ENCODE data around the gene CCDC91.
"Not testable (repeated sequence)": the region's sequence is repeated elsewhere in the genome, so short reads cannot be mapped to it uniquely, and the experiment has no call there.

CCDC91 gene

DNA sequence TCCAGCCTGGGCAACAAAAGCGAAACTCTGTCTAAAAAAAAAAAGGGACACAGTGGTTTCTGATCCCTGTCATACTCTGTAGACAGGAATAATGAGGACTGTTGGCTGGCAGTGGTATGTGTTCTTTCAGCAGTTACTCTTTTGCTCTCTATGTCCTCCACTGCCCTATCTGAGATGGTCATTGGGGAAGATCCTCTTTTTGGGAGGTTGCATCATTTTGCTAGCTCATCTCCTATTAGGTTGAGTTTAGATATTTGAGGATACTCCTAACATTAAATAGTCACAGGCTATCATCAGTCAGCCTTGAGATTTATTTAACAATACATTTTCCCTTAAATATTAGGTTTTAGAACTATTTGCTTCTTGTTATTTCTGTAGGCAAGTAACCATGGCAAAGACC, 5.9 kb upstream of the CCDC91 start:
- Histone ChIP-seq H3K4me3 (replicated peaks; ENCODE audit: low read depth, low read length) (no peak overlapping the region), H3K27me3 (replicated peaks; ENCODE audit: control insufficient read depth, insufficient read depth, low read length) (no peaks in the 10 kb centered on the region), H3K36me3 (ENCODE audit: control insufficient read depth, insufficient read depth, low read length) (no peaks in the 10 kb centered on the region)
- TF ChIP-seq, protein P1, sequence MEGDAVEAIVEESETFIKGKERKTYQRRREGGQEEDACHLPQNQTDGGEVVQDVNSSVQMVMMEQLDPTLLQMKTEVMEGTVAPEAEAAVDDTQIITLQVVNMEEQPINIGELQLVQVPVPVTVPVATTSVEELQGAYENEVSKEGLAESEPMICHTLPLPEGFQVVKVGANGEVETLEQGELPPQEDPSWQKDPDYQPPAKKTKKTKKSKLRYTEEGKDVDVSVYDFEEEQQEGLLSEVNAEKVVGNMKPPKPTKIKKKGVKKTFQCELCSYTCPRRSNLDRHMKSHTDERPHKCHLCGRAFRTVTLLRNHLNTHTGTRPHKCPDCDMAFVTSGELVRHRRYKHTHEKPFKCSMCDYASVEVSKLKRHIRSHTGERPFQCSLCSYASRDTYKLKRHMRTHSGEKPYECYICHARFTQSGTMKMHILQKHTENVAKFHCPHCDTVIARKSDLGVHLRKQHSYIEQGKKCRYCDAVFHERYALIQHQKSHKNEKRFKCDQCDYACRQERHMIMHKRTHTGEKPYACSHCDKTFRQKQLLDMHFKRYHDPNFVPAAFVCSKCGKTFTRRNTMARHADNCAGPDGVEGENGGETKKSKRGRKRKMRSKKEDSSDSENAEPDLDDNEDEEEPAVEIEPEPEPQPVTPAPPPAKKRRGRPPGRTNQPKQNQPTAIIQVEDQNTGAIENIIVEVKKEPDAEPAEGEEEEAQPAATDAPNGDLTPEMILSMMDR (IDR thresholded peaks at IDR 0.05; ENCODE audit: insufficient read depth, low read length, poor library complexity, severe bottlenecking) = no peak
- no peak for DNase-seq (ENCODE audit: extremely low read depth, insufficient read length)

DNA sequence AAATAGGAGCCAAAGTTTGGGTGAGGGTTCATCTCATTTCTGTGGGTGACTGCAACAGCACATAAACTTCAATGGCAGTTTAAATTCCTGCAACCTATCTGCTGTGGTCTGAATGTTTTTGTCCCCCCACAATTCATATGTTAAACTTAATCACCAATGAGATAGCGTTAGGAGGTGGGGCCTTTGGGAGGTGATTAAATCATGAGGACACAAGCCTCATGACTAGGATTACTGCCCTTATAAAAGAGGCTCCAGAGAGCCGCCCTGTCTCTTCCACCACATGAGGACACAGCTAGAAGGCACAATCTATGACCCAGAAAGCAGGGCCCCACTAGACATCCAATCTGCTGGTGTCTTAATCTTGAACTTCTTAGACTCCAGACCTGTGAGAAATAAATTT, 3.8 kb upstream of the CCDC91 start:
- DNase-seq (ENCODE audit: extremely low read depth, insufficient read length) = no peak
- no peaks in the 10 kb centered on the region for H3K36me3 ChIP-seq (ENCODE audit: control insufficient read depth, insufficient read depth, low read length)
- TF ChIP-seq, protein P1 (IDR thresholded peaks at IDR 0.05; ENCODE audit: insufficient read depth, low read length, poor library complexity, severe bottlenecking) = no peak
- no peaks in the 10 kb centered on the region for H3K27me3 ChIP-seq (replicated peaks; ENCODE audit: control insufficient read depth, insufficient read depth, low read length)
- H3K4me3 ChIP-seq (replicated peaks; ENCODE audit: low read depth, low read length) = no peak overlapping the region

DNA sequence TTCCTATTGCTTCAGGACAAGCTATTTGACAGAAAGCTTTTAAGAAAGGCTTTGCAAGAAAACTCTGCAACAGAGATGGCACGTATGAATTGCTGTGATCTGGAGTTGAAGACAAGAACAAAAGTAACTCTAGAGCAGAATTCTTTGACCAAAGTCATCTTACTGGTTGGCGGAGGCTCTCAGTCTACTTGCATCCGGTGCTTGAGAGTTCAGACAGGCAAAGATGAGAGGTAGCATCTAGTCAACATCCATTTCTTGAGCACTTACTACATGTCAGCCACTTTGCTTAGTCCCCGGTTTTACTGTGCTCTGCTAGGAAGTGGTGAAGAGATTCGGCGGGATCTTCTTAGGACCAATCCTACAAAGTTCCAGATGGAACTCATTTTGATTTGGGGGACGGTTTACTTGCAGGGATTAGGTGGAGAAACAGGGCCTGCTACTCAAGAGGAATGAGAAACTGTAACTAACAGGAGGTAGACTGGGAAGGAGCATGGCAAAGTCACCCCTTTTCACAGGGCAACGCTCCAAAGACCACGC, 404 bp upstream of the CCDC91 start:
- Histone ChIP-seq H3K27me3 (replicated peaks; ENCODE audit: control insufficient read depth, insufficient read depth, low read length) (no peaks in the 10 kb centered on the region), H3K36me3 (ENCODE audit: control insufficient read depth, insufficient read depth, low read length) (no peaks in the 10 kb centered on the region), H3K4me3 (replicated peaks; ENCODE audit: low read depth, low read length) (peak overlapping the region; percentile 93)
- TF ChIP-seq, protein P1 (IDR thresholded peaks at IDR 0.05; ENCODE audit: insufficient read depth, low read length, poor library complexity, severe bottlenecking) = no peak
- no peak for DNase-seq (ENCODE audit: extremely low read depth, insufficient read length)

DNA sequence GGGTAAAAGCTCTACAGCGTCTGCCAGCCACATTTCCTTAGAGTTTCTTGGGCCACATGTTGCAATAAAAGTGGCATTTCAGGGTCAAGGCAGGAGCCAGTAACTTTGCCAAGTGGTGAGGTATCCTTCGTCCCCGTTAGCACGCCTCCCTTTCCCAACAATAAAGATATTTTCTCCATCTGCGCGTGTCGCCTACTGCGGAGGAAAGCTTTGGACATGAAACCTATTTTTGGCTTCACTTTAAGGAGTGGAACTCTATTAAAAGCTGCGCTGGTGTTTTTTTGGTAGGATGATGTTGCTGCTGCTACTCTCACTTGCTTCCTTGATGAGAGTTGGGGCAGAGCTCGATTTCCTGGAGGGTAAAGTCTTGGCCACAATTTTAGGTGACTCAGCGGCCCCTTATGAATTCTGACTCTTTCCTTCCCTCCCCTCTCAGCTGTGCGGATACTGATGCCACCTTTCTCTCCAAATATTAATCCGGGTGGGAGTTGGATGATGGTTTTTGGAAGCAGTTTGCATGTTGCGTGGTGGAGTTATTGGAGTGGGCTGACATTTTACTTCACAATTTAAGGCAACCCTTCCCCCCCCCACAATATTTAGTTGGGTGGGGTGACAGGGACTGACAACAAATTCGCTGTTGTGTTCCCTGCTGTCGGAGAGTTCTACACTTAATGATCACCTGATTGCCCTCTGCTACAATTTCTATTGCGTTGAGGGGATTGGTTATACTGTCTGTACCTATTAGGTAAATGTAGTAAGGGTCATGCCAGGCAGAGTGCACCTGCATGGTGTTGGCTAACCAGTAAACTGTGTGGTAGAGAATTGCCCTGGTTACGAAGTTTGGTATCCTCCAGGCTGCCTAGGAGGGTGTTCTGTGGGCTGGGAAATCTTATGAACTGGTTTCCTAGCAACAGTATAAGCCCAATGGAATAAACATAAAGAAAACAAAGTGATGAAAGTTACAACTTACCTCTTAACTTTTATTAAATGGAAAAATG, 1.1 kb downstream of the CCDC91 start:
- DNase-seq (ENCODE audit: extremely low read depth, insufficient read length) = no peak
- Histone ChIP-seq H3K4me3 (replicated peaks; ENCODE audit: low read depth, low read length) (peak overlapping the region; percentile 93), H3K36me3 (ENCODE audit: control insufficient read depth, insufficient read depth, low read length) (no peaks in the 10 kb centered on the region), H3K27me3 (replicated peaks; ENCODE audit: control insufficient read depth, insufficient read depth, low read length) (no peaks in the 10 kb centered on the region)
- TF ChIP-seq, protein P1 (IDR thresholded peaks at IDR 0.05; ENCODE audit: insufficient read depth, low read length, poor library complexity, severe bottlenecking) = no peak

DNA sequence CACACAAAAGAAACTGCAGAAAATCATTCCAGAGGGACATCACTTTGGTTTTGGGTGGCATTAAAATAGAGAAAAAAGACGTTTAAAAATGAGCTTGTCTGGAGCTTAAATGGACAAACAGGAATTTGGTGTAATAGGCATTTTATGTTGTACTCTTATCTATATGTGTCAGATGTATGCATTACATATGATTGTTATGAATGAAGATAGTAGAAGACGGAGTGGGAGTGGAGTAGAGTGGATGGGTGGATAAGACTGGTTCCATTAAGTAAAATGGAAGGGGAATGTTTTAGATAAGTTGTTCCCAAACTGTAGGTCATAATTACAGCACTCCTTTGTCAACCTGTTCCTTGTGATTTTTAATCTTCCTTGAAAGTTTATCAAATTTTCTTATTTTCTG, 1.9 kb downstream of the CCDC91 start:
- no peaks in the 10 kb centered on the region for H3K36me3 ChIP-seq (ENCODE audit: control insufficient read depth, insufficient read depth, low read length)
- no peaks in the 10 kb centered on the region for H3K27me3 ChIP-seq (replicated peaks; ENCODE audit: control insufficient read depth, insufficient read depth, low read length)
- no peak for DNase-seq (ENCODE audit: extremely low read depth, insufficient read length)
- H3K4me3 ChIP-seq (replicated peaks; ENCODE audit: low read depth, low read length) = no peak overlapping the region
- TF ChIP-seq, protein P1 (IDR thresholded peaks at IDR 0.05; ENCODE audit: insufficient read depth, low read length, poor library complexity, severe bottlenecking) = no peak

DNA sequence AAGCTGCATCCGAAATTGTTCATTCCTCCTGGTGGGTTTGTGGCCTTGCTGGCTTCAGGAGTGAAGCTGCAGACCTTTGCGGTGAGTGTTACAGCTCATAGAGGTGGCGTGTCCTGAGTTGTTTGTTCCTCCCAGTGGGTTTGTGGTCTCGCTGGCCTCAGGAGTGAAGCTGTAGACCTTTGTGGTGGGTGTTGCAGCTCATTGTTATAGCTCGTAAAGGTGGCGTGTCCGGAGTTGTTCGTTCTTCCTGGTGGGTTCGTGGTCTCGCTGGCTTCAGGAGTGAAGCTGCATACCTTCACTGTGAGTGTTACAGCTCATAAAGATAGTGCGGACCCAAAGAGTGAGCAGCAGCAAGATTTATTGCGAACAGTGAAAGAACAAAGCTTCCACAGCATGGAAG, 4.4 kb downstream of the CCDC91 start:
- not testable (repeated sequence) for H3K36me3 ChIP-seq (ENCODE audit: control insufficient read depth, insufficient read depth, low read length); H3K4me3 ChIP-seq (replicated peaks; ENCODE audit: low read depth, low read length); DNase-seq (ENCODE audit: extremely low read depth, insufficient read length); H3K27me3 ChIP-seq (replicated peaks; ENCODE audit: control insufficient read depth, insufficient read depth, low read length)

DNA sequence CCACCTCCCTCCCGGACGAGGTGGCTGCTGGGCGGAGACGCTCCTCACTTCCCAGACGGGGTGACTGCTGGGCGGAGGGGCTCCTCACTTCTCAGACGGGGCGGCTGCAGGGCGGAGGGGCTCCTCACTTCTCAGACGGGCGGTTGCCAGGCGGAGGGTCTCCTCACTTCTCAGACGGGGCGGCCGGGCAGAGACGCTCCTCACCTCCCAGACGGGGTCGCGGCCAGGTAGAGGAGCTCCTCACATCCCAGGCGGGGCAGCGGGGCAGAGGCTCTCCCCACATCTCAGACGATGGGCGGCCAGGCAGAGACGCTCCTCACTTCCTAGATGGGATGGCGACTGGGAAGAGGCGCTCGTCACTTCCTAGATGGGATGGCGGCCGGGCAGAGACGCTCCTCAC, 10.9 kb downstream of the CCDC91 start:
- not testable (repeated sequence) for H3K36me3 ChIP-seq (ENCODE audit: control insufficient read depth, insufficient read depth, low read length); H3K4me3 ChIP-seq (replicated peaks; ENCODE audit: low read depth, low read length); H3K27me3 ChIP-seq (replicated peaks; ENCODE audit: control insufficient read depth, insufficient read depth, low read length); DNase-seq (ENCODE audit: extremely low read depth, insufficient read length)

Data from GM06990 (cell line).